ENCODE results near the gene DCTN4. TPM values are rescaled to one million over a fixed set of nuclear protein-coding genes. Genes with fewer than 3 reads are reported as not detected.

Gene DCTN4
- total RNA-seq, 1 experiment from 2014 or later, result 48.5 TPM

- H3K4me3 Mint-ChIP-seq, result no peak overlapping the region
- H4K20me1 ChIP-seq (ENCODE audit: control insufficient read depth, insufficient read depth, insufficient read length), result no peaks in the 10 kb centered on the region
- peaks cover 7% of the 10 kb centered on the region; the same call in 1 of the 2 replicates for H3K4me1 ChIP-seq (ENCODE audit: insufficient read depth, low read length)
- no peak overlapping the region for H3K56ac ChIP-seq (ENCODE audit: insufficient read length, low read depth, low read length)
- H3K79me1 ChIP-seq (ENCODE audit: insufficient read depth, low read depth, low read length, poor library complexity, severe bottlenecking), result peaks cover 2% of the 10 kb centered on the region
- peaks cover 26 to 38% (median 28%) of the 10 kb centered on the region in 3 experiments for H3K36me3 Mint-ChIP-seq (ENCODE audit: insufficient read depth in 1 of 3, low read depth in 3 of 3)
- peaks cover 53 to 55% of the 10 kb centered on the region in 2 experiments for H3K4me1 Mint-ChIP-seq
- no peak overlapping the region for H2BK5ac ChIP-seq (ENCODE audit: insufficient read length, low read length)
- H4K5ac ChIP-seq (ENCODE audit: insufficient read length, low read depth, low read length), result no peak overlapping the region
- H3K14ac ChIP-seq (ENCODE audit: insufficient read depth, low read length), result no peak overlapping the region
- no peak overlapping the region for H2BK15ac ChIP-seq (ENCODE audit: low read depth, low read length)
- no peak overlapping the region for H2BK20ac ChIP-seq (ENCODE audit: low read depth, low read length, poor library complexity, severe bottlenecking)
- no peak overlapping the region for H4K91ac ChIP-seq (ENCODE audit: insufficient read length, low read depth, low read length)
- H2AFZ ChIP-seq (ENCODE audit: low read length), result no peak overlapping the region
- no peaks in the 10 kb centered on the region for H3K9me3 ChIP-seq (ENCODE audit: control insufficient read depth, low read depth, low read length)
- H3K23ac ChIP-seq (ENCODE audit: insufficient read length, low read depth, low read length), result no peak overlapping the region
- H2BK120ac ChIP-seq (ENCODE audit: low read depth, low read length, poor library complexity, severe bottlenecking), result no peak overlapping the region
- H3K79me2 ChIP-seq (ENCODE audit: insufficient read depth, low read length), result no peaks in the 10 kb centered on the region; the same call in 1 of the 2 replicates
- peaks cover 12 to 16% of the 10 kb centered on the region in 2 experiments for H3K9me3 Mint-ChIP-seq
- no peak overlapping the region for H3K27ac ChIP-seq (ENCODE audit: insufficient read length, low read depth, low read length)
- no peak overlapping the region for H2AK5ac ChIP-seq (ENCODE audit: insufficient read length, low read length)
- no peak overlapping the region for H3K4me2 ChIP-seq (ENCODE audit: insufficient read depth, insufficient read length, low read length)
- no peaks in the 10 kb centered on the region for H3K27me3 ChIP-seq (ENCODE audit: insufficient read depth, low read length)
- H3T11ph ChIP-seq (ENCODE audit: low read length), result no peak overlapping the region
- H4K8ac ChIP-seq (replicated peaks; ENCODE audit: insufficient read length, low read depth, low read length), result no peak overlapping the region
- no peak overlapping the region for H3K9ac ChIP-seq (ENCODE audit: extremely low read depth, insufficient read length, low read length)
- no peak overlapping the region for H3K4ac ChIP-seq (ENCODE audit: low read depth, low read length)
- WGBS (ENCODE audit: extremely low coverage, insufficient read length, low lambda C conversion rate), result no CpG with 5 or more reads among the region's 6 CpGs
- no peaks in the 10 kb centered on the region for H3K27me3 Mint-ChIP-seq (ENCODE audit: low read depth)
- H3K23me2 ChIP-seq (ENCODE audit: insufficient read length, low read depth, low read length, poor library complexity, severe bottlenecking), result no peaks in the 10 kb centered on the region
- peak overlapping the region in 2 of 3 experiments; percentile 15 to 75; a peak in 3 of 7 replicates for H3K27ac Mint-ChIP-seq
- TF ChIP-seq, protein P1, sequence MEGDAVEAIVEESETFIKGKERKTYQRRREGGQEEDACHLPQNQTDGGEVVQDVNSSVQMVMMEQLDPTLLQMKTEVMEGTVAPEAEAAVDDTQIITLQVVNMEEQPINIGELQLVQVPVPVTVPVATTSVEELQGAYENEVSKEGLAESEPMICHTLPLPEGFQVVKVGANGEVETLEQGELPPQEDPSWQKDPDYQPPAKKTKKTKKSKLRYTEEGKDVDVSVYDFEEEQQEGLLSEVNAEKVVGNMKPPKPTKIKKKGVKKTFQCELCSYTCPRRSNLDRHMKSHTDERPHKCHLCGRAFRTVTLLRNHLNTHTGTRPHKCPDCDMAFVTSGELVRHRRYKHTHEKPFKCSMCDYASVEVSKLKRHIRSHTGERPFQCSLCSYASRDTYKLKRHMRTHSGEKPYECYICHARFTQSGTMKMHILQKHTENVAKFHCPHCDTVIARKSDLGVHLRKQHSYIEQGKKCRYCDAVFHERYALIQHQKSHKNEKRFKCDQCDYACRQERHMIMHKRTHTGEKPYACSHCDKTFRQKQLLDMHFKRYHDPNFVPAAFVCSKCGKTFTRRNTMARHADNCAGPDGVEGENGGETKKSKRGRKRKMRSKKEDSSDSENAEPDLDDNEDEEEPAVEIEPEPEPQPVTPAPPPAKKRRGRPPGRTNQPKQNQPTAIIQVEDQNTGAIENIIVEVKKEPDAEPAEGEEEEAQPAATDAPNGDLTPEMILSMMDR (conservative IDR thresholded peaks at IDR 0.05), result no peak
- DNase-seq, result no peak
- no peak overlapping the region for H3K18ac ChIP-seq (ENCODE audit: insufficient read length, low read depth, low read length)
- no peak overlapping the region for H2BK12ac ChIP-seq (ENCODE audit: insufficient read length, low read depth, low read length)
Measured at GRCh38 chr5:150789450-150789849, 30.6 kb upstream of the DCTN4 start.

Data from H9 (cell line).